GM19452 (cell line): ENCODE measurements around the gene CEP126.
"Not testable (repeated sequence)": the region's sequence is repeated elsewhere in the genome, so short reads cannot be mapped to it uniquely, and the experiment has no call there.

Source experiments
- ATAC-seq: cut with Tn5 transposase; IDR thresholded peaks from one replicate; pipeline ENCODE4 v1.9.1; 2021; ENCODE audit not compliant: unreplicated experiment

CEP126 gene

DNA sequence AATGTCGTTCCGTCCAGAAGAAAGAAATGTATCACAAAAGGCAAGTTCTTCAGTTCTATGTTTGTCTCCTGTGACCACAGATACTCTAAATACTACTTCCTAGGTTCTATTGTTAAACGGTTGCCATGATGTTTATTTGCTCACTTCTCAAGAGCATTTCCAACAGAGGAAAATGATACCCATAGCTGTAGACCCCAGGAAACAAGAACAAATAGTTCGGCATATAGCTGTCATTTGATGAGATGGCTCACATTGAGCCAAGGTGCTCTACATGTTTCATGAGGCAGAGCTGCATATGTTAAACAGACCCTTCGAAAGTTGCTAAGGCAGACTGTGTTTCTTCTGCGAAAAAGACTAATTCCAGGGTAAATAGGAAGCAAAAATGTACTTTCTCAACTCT is 16.9 kb downstream of the CEP126 start:
- no peak for ATAC-seq

GRCh38 chr11:101940901-101941520 is 26.2 kb downstream of the CEP126 start:
- no peak for ATAC-seq

GRCh38 chr11:101944923-101945322 is 30.1 kb downstream of the CEP126 start:
- ATAC-seq = no peak

DNA sequence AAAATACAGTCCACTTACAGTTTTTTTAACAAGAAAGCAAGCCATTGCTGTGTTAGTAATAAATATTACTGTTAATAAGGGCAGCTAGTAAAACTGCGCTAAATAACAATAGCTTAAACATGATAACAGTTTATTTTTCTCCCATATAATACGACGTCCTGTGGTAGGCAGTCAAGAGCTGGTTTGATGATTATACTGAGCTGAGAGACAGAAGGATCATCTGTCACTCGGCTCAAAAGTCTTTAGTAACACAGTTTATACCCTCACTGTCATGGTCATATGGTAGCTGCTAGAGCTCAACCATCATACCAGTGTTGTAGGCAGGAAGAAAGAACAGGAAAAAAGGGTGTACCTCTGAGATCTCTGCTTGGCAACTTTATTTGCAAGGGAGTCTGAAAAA is 30.6 kb downstream of the CEP126 start:
- ATAC-seq = no peak

DNA sequence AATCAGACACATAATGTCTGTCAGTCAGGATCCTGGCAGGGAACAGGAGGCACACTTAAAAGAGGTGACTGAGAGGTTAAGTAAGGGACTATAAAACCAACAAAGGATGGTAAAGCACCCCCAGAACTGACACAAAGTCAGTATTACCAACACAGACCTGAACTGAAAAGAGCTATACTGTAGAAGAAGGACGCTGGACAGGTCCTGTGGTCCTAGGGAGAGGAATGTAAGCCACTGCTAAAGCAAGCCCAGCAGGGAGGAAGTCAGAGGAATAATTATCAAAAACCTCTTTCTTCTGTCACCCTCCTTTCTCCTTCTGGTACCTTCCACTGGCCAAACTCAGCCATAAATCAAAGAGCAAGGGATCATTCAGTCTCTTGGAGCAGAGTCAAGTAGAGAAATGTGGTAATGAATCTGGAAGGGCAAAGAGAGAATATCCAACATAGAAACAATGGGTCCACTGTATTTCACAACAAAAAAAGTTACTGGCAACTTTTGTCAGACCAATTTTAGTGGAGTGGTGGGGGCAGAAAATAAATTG is 34.9 kb downstream of the CEP126 start:
- no peak for ATAC-seq

- no peak for ATAC-seq
Measured at GRCh38 chr11:101955278-101955677, 40.5 kb downstream of the CEP126 start.

DNA sequence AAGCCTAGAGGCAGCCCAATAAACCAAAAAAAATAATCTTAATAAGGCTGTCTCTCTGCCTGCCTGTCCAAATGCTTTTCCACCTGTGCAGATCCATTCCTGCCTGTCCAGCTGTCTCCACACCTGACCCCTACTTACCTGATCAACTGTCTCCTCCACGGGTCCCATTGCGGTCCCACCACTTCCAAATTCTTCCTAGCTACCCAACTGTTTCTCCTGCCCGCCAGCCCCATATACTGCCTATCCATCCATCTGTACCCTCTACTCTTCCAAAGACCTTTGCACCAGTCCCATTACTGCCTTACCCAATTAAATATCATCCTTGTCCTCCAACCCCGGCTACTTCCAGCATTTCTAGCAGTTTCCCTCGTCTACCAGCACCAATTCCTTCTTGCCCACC is 40.9 kb downstream of the CEP126 start:
- no peak for ATAC-seq

- no peak for ATAC-seq
Measured at GRCh38 chr11:101960231-101960630, 45.4 kb downstream of the CEP126 start.

DNA sequence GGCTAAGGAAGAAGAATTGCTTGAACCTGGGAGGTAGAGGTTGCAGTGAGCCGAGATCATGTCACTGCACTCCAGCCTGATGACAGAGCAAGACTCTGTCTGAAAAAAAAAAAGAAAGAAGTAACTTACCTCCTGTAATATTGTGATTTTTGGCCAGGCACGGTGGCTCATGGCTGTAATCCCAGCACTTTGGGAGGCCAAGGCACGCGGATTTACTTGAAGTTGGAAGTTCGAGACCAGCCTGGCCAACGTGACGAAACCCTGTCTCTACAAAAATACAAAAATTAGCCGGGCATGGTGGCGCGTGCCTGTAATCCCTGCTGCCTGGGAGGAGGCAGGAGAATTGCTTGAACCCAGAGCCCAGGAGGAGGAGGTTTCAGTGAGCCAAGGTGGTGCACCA is 49.4 kb downstream of the CEP126 start:
- not testable (repeated sequence) for ATAC-seq

GRCh38 chr11:101974255-101974654 is 59.4 kb downstream of the CEP126 start:
- ATAC-seq = no peak

DNA sequence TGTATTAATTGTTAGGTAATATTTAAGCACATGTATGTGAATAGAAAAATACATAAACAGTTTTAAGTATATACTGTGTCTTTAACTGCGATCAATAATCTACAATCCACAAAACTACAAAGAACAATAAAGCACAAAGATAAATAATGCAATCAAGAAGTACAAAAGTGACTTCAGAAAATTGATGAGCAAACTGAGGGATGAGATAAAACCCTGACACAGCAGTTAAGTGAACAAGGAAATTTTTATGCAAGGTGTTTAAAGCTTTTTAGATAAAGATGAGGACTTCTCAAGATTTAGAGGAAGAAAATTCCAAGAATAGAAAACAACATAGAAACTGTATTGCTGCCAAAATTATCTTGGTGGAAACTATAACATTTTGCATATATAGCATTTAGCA is 60.0 kb downstream of the CEP126 start:
- ATAC-seq = no peak

DNA sequence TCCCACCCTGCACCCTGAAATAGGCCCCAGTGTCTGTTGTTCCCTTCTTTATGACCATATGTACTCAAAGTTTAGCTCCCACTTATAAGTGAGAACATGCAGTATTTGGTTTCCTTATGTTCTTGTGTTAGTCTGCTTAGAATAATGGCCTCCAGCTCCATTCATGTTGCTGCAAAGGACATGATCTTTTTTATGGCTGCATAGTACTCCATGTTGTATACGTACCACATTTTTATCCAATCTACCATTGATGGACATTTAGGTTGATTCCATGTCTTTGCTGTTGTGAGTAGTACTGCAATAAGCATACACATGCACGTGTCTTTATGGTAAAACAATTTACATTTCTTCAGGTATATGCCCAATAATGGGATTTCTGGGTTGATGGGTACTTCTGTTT is 60.9 kb downstream of the CEP126 start:
- ATAC-seq = no peak

DNA sequence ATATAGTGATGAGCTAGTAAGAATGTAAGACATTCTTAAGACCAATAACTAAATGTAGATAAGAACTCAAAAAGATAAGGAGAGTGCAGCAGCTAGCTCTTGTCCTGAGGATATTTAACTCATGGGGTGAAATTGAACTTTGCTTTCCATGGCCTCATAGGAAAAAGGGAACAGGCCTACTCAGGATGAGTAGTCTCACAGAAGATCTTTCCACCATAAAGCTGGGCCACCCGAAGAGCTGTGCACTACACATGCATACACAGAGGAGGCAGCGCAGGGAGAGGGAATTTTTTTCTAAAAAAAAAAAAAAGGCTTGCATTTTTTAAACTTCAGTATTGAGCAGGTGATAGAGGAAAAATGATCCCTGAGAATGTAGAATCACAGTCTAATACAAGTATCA is 72.6 kb downstream of the CEP126 start:
- no peak for ATAC-seq

DNA sequence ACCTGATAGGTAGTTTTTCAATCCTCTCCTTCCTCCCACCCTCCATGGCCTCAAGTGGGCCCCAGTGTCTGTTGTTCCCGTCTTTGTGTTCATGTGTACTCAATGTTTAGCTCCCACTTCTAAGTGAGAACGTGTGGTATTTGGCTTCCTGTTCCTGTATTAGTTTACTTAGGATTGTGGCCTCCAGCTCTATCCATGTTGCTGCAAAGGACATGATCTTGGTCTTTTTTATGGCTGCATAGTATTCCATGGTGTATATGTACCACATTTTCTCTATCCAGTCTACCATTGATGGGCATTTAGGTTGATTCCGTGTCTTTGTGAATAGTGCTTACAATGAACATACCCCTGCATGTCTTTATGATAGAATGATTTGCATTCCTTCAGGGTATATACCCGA is 78.4 kb downstream of the CEP126 start:
- no peak for ATAC-seq

DNA sequence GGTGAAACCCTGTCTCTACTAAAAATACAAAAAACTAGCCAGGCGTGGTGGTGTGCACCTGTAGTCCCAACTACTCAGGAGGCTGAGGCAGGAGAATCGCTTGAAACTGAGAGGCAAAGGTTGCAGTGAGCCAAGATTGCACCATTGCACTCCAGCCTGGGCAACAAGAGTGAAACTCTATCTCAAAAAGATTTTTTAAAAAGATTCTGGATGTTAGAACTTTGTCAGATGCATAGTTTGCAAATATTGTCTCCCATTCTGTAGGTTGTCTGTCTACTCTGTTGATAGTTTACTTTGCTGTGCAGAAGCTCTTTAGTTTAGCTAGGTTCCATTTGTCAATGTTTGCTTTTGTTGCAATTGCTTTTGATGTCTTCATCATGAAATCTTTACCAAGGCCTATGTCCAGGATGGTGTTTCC is 79.3 kb downstream of the CEP126 start:
- ATAC-seq = not testable (repeated sequence)

GRCh38 chr11:101996111-101996510 is 81.3 kb downstream of the CEP126 start:
- no peak for ATAC-seq

DNA sequence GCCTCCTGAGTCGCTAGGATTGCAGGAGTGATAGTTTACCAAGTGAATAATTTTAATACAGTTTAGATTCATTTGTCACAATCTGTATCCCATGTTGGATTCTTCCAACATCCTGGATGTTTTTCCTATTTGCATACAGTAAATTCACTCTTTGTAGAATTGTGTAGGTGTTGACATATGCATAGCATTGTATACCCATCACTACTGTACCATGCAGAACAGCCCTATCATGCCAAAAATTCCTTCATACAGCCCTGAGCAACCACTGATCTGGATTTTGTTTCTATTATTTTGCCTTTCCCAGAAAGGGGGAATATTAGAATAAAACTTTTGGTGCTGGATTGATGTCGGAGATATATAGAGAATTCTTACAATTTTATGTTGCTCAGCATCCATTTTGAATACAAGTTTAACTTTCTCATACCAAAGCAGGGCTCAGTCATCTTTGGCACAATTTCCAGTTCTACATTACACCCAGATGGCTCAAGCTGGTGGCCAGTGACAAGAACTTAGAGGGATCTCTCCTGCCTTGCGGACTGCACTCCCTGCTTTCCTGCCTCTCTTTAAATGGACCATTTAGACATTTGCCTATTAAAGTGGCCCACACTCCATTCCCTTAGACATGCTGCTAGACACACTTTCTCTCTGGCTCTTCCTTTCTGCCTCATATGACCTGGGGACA is 87.0 kb downstream of the CEP126 start:
- ATAC-seq = no peak

- no peak for ATAC-seq
Measured at GRCh38 chr11:102004220-102004619, 89.4 kb downstream of the CEP126 start.

DNA sequence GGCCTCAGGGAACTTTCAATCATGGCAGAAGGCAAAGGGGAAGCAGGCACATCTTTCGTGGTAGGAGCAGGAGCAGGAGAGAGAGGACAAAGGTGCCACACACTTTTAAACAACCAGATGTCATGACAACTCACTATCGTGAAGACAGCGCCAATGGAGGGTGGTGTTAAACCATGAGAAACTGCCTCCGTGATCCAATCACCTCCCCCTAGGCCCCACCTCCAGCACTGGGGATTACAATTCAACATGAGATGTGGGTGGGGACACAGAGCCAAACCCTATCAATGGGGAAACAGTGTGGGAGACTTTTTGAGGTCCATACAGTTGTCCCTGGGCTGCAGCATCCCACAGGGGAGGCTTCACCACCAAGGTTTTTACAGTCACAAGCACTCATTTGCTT is 90.5 kb downstream of the CEP126 start:
- ATAC-seq = no peak

- ATAC-seq = no peak
Measured at GRCh38 chr11:102006835-102007566, 92.2 kb downstream of the CEP126 start.

- peak; percentile 67 for ATAC-seq
Measured at GRCh38 chr11:102007567-102008437, 93.0 kb downstream of the CEP126 start.
